NCI-H2081 (cell line): ENCODE results near the gene BICRA.
"Not testable (repeated sequence)": the region's sequence is repeated elsewhere in the genome, so short reads cannot be mapped to it uniquely, and the experiment has no call there.

ENCODE experiments used
- DNase-seq, 2 experiments: peaks; one replicate each; lab custom pipeline; 2025; lab: John Stamatoyannopoulos, UW

BICRA gene

GRCh38 chr19:47608969-47609905, at the start of gene BICRA:
Gene BICRA (plus strand): TSS chr19:47609134. CDS start chr19:47673575, 64,441 bp downstream.
- peak; percentile 75 to 81 for DNase-seq

GRCh38 chr19:47560999-47561398, 47.9 kb upstream of the BICRA start:
- no peak for DNase-seq

DNA sequence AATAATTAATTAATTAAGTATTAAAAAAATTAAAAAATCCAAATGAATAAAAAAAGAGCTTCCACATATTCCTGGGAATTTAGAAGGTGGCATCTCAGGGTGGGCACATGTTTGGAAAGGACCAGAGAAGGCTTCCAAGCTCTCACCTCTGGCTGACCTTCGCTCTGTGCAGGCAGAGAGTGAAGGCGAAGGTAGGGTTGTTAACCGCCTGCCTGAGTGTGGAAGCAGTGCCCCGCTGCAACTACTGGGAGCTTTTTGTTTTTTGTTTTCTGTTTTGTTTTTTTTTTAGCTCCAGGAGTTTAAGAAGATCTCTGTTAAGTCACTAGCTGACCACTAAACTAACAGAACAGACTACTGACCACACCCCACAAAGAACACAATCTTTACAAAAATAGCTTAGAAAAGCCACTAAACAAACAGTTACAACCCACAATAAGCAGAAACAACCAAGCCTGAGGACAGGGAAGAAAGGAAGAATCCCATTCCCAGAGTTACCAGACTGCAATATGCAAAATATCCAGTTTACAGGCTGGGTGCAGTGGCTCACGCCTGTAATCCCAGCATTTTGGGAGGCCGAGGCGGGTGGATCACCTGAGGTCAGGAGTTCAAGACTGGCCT, 47.4 kb upstream of the BICRA start:
- DNase-seq, result no peak

DNA sequence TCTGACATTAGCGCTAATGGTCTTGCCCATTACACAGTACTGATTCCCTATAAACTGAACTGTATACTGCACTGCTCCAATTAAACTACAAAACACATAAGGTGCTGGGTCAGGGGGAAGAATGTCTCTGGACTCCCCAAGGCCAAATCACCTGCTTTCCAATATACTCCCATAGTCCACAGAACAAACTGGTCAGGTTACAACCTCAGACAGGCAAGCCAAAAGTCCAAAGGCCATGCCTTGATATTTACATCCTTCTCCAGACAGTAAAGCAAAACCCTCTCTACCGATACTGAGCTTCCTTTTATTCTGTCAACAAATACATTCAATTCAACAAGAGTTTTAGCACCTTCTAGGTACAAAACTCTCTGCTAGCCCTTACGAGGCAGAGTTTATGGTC, 44.9 kb upstream of the BICRA start:
- DNase-seq, result no peak

DNA sequence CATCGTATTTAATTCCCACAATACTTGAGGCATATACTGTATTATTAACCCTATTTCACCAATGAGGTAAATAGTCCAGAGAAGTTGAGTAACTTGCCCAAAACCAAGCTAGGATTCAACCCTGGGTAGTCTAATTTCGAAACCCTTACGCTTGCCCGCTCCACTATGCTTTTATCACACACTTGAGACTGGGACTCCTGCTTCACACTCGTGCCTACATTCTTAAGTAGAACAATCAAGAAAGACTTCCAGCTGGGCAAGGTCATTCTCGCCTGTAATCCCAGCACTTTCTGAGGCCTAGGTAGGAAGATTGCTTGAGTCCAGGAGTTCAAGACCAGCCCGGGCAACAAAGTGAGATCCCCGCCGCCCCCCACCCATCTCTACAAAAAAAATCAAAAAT, 39.6 kb upstream of the BICRA start:
- DNase-seq, result no peak

DNA sequence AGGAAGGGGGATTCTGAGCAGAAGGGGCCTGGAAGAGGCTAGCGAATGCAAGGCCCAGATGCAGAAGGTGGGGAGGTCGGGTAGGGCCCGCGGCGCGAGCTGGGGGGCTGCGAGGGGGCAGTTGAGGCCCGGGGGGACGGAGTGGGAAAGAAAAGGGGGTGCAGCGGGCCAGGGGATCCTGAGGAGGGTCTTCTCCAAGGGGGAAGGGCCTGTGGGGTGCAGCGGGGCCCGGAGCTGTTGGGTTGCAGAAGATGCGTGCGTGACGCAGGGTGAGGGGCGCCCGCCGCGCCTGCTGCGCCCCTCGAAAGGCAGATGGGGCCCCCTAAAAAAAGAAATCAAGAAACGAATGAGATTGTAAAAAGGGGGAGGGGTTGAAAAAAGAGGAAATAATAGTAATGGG, 36.3 kb upstream of the BICRA start:
- no peak for DNase-seq

GRCh38 chr19:47573071-47574026, 35.6 kb upstream of the BICRA start, which contains the start of gene ZNF541:
Gene ZNF541 (minus strand): TSS chr19:47573148. CDS start chr19:47555856, 17,292 bp downstream.
- DNase-seq, result no peak

DNA sequence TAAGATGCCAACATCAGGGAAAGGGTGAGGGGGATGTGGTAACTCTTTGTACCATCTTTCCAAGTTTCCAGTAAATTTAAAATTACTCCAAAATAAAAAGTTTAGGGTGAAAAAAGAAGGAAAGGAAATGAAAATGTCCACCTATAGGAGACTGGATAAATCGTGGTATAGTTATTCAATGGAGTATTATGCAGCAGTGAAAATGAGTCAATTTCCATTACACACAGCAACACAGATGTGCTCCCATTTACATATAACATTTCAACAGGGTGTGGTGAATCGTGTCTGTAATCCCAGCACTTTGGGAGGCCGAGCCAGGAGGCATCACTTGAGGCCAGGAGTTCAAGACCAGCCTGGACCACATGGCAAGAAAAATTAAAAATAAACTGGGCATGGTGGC, 28.5 kb upstream of the BICRA start:
- no peak for DNase-seq

DNA sequence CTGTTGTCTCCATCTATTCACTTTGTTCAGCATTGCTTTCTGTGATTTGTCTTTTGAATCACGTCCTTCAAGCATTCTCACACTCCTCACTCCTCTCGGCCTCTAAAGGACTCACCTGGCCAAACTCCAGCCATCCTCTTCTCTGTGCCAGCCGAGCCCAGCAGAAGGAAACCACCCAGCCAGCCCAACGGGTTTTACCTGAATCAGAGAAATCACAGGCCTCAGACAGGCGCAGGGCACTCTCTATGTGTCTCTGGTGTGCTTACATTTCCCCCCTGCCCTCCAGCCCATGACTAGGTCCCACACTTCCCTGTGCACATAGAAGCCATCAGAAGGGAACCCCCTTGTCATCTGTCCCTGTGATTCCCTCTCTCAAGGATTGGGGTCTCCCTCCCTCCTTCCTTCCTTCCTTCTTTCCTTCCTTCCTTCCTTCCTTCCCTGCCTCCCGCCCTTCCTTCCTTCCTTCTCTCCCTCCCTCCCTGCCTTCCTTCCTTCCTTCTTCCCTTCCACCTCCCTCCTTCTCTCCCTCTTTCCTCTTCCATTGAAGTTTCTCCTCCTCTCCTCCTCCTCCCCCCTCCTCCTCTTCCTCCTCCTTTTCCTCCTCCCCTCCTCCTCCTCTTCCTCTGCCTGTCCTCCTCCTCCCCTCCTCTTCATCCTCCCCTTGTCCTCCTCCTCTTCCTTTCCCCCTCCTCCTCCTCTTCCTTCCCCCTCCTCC, 27.2 kb upstream of the BICRA start:
- DNase-seq, result no peak

DNA sequence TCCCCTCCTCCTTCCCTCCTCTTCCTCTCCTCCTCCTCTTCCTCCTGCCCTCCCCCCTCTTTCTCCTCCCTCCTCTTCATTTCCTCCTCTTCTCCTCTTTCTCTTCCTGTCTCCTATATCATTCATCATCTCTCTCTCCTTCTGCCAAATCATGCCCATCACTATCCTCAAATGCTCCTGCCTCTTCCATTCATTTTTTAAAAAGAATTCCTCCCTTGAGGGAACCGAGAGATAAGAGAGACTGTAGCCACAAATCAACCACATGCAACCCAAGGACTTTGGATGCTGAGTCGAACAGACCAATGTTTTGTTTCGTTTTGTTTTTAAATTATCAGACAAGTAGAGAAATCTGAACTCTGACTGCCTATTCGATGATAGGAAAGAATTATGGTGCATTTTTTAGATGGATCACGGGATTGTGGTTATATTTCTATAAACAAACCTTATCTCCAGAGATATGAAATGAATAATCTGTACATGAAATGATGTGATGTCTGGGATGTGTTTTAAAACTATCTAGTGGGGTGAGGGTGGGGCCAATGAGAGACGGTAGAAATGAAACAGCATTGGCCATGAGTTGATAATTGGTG, 26.5 kb upstream of the BICRA start:
- DNase-seq, result no peak

GRCh38 chr19:47583161-47583560, 25.8 kb upstream of the BICRA start:
- DNase-seq, result not testable (repeated sequence)

GRCh38 chr19:47587295-47587694, 21.6 kb upstream of the BICRA start:
- no peak for DNase-seq

DNA sequence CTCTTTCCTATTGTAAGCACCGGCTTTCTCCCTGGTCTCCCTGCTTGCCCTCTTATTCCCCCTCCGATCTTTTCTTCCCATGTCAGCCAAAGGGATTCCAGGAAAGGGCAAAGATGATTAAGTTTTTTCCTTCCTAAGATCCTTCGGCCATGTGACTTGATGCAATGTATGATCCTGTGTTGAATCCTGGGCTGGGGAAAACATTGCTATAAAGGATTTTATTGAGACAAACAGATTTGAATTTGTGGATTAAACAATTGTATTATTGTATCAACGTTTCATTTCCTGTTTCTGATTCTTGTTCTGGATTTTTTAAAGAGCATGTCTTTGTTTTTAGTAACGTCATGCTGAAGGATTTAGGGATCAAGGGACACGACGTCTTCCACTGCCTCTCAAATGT, 19.1 kb upstream of the BICRA start:
- DNase-seq, result no peak

DNA sequence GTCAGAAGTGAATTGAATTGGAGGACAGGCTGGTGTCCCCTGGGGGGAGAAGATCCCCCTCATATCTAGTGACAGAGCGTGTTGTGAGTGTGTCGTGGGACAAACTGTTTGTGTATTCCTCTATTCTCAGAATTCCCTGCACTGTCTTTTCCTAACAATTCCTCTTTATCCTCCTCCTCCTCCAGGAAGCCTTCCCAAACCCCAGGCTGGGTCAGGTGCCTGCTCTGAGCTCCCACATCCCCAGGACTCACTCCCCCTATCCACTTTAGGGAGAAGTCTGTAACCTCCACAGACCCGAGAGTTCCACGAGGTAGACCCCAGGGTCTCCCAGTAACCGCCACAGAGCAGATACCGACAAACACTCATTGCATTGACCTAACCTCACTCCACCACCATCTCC, 15.1 kb upstream of the BICRA start:
- DNase-seq, result no peak

- DNase-seq, result no peak
These were observed 13.0 kb upstream of the BICRA start for GRCh38 chr19:47595944-47596343.

DNA sequence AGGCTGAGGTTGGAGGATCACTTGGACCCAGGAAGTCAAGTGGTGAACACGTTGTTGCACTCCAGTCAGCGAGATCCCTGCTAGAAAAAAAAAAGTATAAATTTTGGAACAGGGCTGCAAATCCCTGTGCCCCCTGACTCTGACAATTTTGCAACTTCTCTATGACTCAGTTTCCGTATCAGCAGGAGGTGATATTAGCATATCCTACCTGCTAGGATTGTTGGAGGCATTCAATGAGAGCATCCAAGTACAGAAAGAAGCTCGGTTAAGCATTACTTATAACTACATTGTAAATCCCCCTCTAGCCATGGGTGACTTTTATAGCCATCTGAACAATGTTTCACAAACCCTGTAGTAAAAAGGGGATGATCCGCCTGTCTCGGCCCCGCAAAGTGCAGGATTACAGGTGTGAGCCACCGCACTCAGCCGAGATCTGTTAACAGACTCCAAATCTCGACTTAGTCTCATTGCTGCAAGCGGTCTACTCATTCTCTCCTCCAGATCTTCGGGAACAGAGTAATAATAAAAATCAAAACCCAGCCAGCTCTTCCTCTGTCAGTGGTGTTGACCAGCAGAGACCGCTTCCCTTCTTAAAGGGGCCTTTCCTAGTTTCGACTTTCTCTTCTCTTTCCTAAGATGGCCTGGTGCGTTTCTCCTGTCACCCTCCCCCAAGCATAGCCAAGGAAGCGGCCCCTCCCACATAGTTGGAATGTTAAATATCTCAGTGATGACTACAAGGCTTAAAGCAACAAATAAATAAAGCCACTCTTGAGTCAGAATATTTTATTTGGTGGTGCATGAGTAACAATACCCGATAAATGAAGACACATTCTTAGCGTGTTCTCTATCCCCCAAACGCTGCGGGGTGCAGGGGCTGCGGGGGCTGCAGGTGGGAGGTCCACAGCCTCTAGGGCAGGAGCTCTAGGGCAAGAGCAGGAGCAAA, 10.3 kb upstream of the BICRA start:
- DNase-seq, result no peak

- not testable (repeated sequence) for DNase-seq
These were observed 9.2 kb upstream of the BICRA start for GRCh38 chr19:47599671-47600245.

GRCh38 chr19:47600246-47601179, 8.4 kb upstream of the BICRA start:
- peak; percentile 98 to 99 for DNase-seq
